Uterus (tissue), 2 donors: ENCODE data around the gene PAK2.

ENCODE experiments used
- POLR2A ChIP-seq, 2 donors: fragments of 450-650 bp; IDR thresholded peaks; one replicate each; pipeline ENCODE4 v1.6.1; 2016; ENCODE audit warnings: antibody characterized with exemption in 2 of 2, mild to moderate bottlenecking in 1 of 2, moderate library complexity in 1 of 2
- TF ChIP-seq, protein P1 (sequence below), 4 experiments: fragments of 200-600 bp in 2 of 4; fragments of 450-650 bp in 2 of 4; sonication (generic) in 2 of 4; IDR thresholded peaks; one replicate each; pipeline ENCODE4 v1.5.1; 2016 to 2019; ENCODE audit warnings: antibody characterized with exemption in 4 of 4, mild to moderate bottlenecking in 2 of 4, moderate library complexity in 1 of 4

DNA sequence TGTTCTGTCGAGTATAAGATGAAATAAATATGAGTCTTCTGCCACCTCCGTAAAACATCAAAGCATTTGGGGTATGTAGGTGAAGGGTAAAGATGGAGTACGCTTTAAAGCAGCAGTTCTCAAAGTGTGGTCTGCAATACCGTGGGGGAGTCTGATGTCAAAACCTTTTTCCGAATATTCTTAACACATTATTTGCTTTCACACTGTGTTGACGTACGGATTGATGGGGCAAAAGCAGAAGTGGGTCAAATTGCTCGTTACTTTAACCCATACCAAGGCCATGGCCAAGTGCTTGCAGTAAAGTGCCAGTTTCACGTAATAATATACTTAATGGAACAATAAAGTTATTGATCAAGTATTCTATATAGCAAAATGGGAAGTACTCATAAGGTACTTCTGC, 36.3 kb downstream of the PAK2 start:
- TF ChIP-seq, protein P1, sequence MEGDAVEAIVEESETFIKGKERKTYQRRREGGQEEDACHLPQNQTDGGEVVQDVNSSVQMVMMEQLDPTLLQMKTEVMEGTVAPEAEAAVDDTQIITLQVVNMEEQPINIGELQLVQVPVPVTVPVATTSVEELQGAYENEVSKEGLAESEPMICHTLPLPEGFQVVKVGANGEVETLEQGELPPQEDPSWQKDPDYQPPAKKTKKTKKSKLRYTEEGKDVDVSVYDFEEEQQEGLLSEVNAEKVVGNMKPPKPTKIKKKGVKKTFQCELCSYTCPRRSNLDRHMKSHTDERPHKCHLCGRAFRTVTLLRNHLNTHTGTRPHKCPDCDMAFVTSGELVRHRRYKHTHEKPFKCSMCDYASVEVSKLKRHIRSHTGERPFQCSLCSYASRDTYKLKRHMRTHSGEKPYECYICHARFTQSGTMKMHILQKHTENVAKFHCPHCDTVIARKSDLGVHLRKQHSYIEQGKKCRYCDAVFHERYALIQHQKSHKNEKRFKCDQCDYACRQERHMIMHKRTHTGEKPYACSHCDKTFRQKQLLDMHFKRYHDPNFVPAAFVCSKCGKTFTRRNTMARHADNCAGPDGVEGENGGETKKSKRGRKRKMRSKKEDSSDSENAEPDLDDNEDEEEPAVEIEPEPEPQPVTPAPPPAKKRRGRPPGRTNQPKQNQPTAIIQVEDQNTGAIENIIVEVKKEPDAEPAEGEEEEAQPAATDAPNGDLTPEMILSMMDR (IDR thresholded peaks at IDR 0.05), result no peak
- TF ChIP-seq POLR2A (IDR thresholded peaks at IDR 0.05), result no peak
